Fibroblast of lung (primary cell): ENCODE results near the gene TMEM248. TPM values are rescaled to one million over a fixed set of nuclear protein-coding genes. Genes with fewer than 3 reads are reported as not detected.
"Not testable (repeated sequence)": the region's sequence is repeated elsewhere in the genome, so short reads cannot be mapped to it uniquely, and the experiment has no call there.

Experiments
- DNase-seq, 2 donors: peaks; one replicate each; pipeline versions ENCODE4 v3.0.0 to v3.0.0-alpha.2; 2010; ENCODE audit warnings: low read depth in 2 of 2
- H2AFZ ChIP-seq: 2 replicates; pipeline ENCODE4 v1.5.1; 2012; ENCODE audit warnings: low read length, control low read depth, inconsistent platforms
- H3K27ac ChIP-seq: 2 replicates; pipeline ENCODE4 v1.5.1; 2011; ENCODE audit warnings: low read length, control low read depth; ENCODE audit not compliant: insufficient read depth
- H3K27me3 ChIP-seq: 2 replicates; pipeline ENCODE4 v1.5.1; 2011; ENCODE audit warnings: mild to moderate bottlenecking, low read length; ENCODE audit not compliant: control insufficient read depth, insufficient read depth
- H3K36me3 ChIP-seq: 2 replicates; pipeline ENCODE4 v1.5.1; 2011; ENCODE audit warnings: low read length; ENCODE audit not compliant: control insufficient read depth, insufficient read depth
- H3K4me1 ChIP-seq: 2 replicates; pipeline ENCODE4 v1.5.1; 2011; ENCODE audit warnings: low read length; ENCODE audit not compliant: control insufficient read depth, insufficient read depth; ENCODE audit errors: extremely low read depth
- H3K4me2 ChIP-seq: 2 replicates; pipeline ENCODE4 v1.5.1; 2011; ENCODE audit warnings: low read length, control low read depth; ENCODE audit not compliant: insufficient read depth; ENCODE audit errors: extremely low read depth
- H3K4me3 ChIP-seq, 4 experiments: fragments of 200-600 bp in 1 of 4; sonication (generic) in 1 of 4; replicated peaks in 1 of 4; 2 replicates each; pipeline ENCODE4 v1.5.1; 2011 to 2016; ENCODE audit warnings: low read length in 4 of 4, low read depth in 3 of 4, mild to moderate bottlenecking in 3 of 4, control low read depth in 2 of 4, inconsistent platforms in 1 of 4, mixed read lengths in 1 of 4; ENCODE audit not compliant: insufficient read depth in 1 of 4; ENCODE audit errors: control extremely low read depth in 1 of 4
- H3K79me2 ChIP-seq: 2 replicates; pipeline ENCODE4 v1.5.1; 2012; ENCODE audit warnings: mild to moderate bottlenecking, low read length, inconsistent platforms; ENCODE audit not compliant: control insufficient read depth, insufficient read depth
- H3K9ac ChIP-seq: 2 replicates; pipeline ENCODE4 v1.5.1; 2011; ENCODE audit warnings: mild to moderate bottlenecking, low read length, control low read depth; ENCODE audit not compliant: insufficient read depth
- H3K9me3 ChIP-seq: 2 replicates; pipeline ENCODE4 v1.5.1; 2012; ENCODE audit warnings: low read depth, low read length; ENCODE audit not compliant: control insufficient read depth, insufficient read depth
- H4K20me1 ChIP-seq: 2 replicates; pipeline ENCODE4 v1.5.1; 2011; ENCODE audit warnings: low read length; ENCODE audit not compliant: control insufficient read depth, insufficient read depth; ENCODE audit errors: extremely low read depth
- CTCF ChIP-seq, 2 donors: IDR thresholded peaks in 1 of 2; conservative IDR thresholded peaks in 1 of 2; 1 replicate in 1 of 2; 2 replicates in 1 of 2; pipeline ENCODE4 v1.5.1; 2011 to 2012; ENCODE audit warnings: low read length in 2 of 2, control low read depth in 1 of 2, inconsistent platforms in 1 of 2, low read depth in 1 of 2, mild to moderate bottlenecking in 1 of 2
- EZH2 ChIP-seq: IDR thresholded peaks from 2 replicates; pipeline ENCODE4 v1.5.1; 2012; ENCODE audit warnings: low read length, control low read depth, mild to moderate bottlenecking; ENCODE audit errors: missing control alignments
- polyA plus RNA-seq, 2 donors: library from polyadenylated mRNA; depleted of rRNA in 1 of 2; stranded (reverse) in 1 of 2; unstranded in 1 of 2; fragments of >200 nt; gene quantifications; 2 replicates each; pipeline ENCODE4 v1.2.1, GENCODE V29; 2011 to 2012; ENCODE audit warnings: missing spikeins in 1 of 2
- total RNA-seq: library from RNA; depleted of rRNA; stranded (reverse); fragments of >200 nt; gene quantifications from 2 replicates; pipeline ENCODE4 v1.2.1, GENCODE V29; 2014

Gene TMEM248
- total and polyA plus RNA-seq, 2 donors (not counting 1 experiment from before 2014, with no cell fraction given): 65.7 to 162 TPM

GRCh38 chr7:66964411-66964810 lies 43.4 kb downstream of the TMEM248 start:
- Histone ChIP-seq H3K4me2 (no peak overlapping the region), H3K9ac (no peak overlapping the region), H3K79me2 (no peaks in the 10 kb centered on the region), H3K27me3 (no peaks in the 10 kb centered on the region), H3K27ac (no peak overlapping the region), H2AFZ (no peak overlapping the region), H4K20me1 (no peaks in the 10 kb centered on the region), H3K4me1 (no peaks in the 10 kb centered on the region), H3K9me3 (no peaks in the 10 kb centered on the region), H3K4me3 (no peak overlapping the region), H3K36me3 (peaks cover 3% of the 10 kb centered on the region)
- no peak for TF ChIP-seq CTCF (conservative IDR thresholded peaks at IDR 0.05 in 1 of 2, IDR thresholded peaks at IDR 0.05 in 1 of 2; ENCODE audit: low read depth in 1 of 2, low read length in 2 of 2)
- TF ChIP-seq EZH2: no peak
- DNase-seq: peak; percentile 17 to 25

- Histone ChIP-seq H3K9me3 (no peaks in the 10 kb centered on the region), H4K20me1 (no peaks in the 10 kb centered on the region), H3K27me3 (no peaks in the 10 kb centered on the region), H3K27ac (no peak overlapping the region), H3K4me1 (no peaks in the 10 kb centered on the region), H3K36me3 (no peaks in the 10 kb centered on the region), H3K4me3 (no peak overlapping the region), H3K79me2 (no peaks in the 10 kb centered on the region), H3K4me2 (no peak overlapping the region), H2AFZ (no peak overlapping the region), H3K9ac (no peak overlapping the region)
- no peak for DNase-seq
- no peak for TF ChIP-seq CTCF (conservative IDR thresholded peaks at IDR 0.05 in 1 of 2, IDR thresholded peaks at IDR 0.05 in 1 of 2; ENCODE audit: low read depth in 1 of 2, low read length in 2 of 2)
- TF ChIP-seq EZH2: no peak
Observed at GRCh38 chr7:66967029-66967428, 46.0 kb downstream of the TMEM248 start.

GRCh38 chr7:66969001-66969400 lies 48.0 kb downstream of the TMEM248 start:
- H3K4me2 ChIP-seq, H2AFZ ChIP-seq, H3K4me3 ChIP-seq, H3K4me1 ChIP-seq, H3K9me3 ChIP-seq, H3K36me3 ChIP-seq, H4K20me1 ChIP-seq, H3K27me3 ChIP-seq, H3K79me2 ChIP-seq, H3K27ac ChIP-seq, DNase-seq, H3K9ac ChIP-seq: not testable (repeated sequence)

GRCh38 chr7:66970310-66970709 lies 49.3 kb downstream of the TMEM248 start:
- H3K9me3 ChIP-seq: no peaks in the 10 kb centered on the region
- H3K4me1 ChIP-seq: no peaks in the 10 kb centered on the region
- H3K36me3 ChIP-seq: no peaks in the 10 kb centered on the region
- TF ChIP-seq CTCF (conservative IDR thresholded peaks at IDR 0.05 in 1 of 2, IDR thresholded peaks at IDR 0.05 in 1 of 2; ENCODE audit: low read depth in 1 of 2, low read length in 2 of 2) (no peak), EZH2 (no peak)
- H3K9ac ChIP-seq: no peak overlapping the region
- H3K79me2 ChIP-seq: no peaks in the 10 kb centered on the region
- no peaks in the 10 kb centered on the region for H4K20me1 ChIP-seq
- no peak for DNase-seq
- H3K4me3 ChIP-seq: no peak overlapping the region
- H2AFZ ChIP-seq: no peak overlapping the region
- no peaks in the 10 kb centered on the region for H3K27me3 ChIP-seq
- H3K27ac ChIP-seq: no peak overlapping the region
- H3K4me2 ChIP-seq: no peak overlapping the region
